Naive thymus-derived CD8-positive, alpha-beta T cell (primary cell): Measurements from ENCODE around the gene GFRA4. TPM values are rescaled to one million over a fixed set of nuclear protein-coding genes. Genes with fewer than 3 reads are reported as not detected.

Experiments
- ATAC-seq, 2 donors: fragments of 150-1000 bp; cut with Tn5 transposase in 1 of 2; sonication (Bioruptor Pico), chemical (Tn5 transposase) in 1 of 2; 1 replicate in 1 of 2; 2 replicates in 1 of 2; pipeline ENCODE4 v1.10.0; 2021; ENCODE audit warnings: mild to moderate bottlenecking in 2 of 2, moderate library complexity in 2 of 2
- POLR2A ChIA-PET: fragments of 350-600 bp; sonication (Branson Sonifier 250); formaldehyde crosslinking; loops from one replicate; lab custom pipeline; 2021; ENCODE audit warnings: antibody characterized with exemption; lab: Charles Lee
- DNase-seq, 10 donors: peaks; one replicate each; pipeline versions ENCODE4 v3.0.0 to v3.0.0-alpha.2; 2020 to 2022
- H3K27ac Mint-ChIP-seq, 10 donors: one replicate each; pipeline ENCODE4 v1.8.0; 2020 to 2022; ENCODE audit warnings: mild to moderate bottlenecking in 10 of 10, mixed read lengths in 10 of 10, moderate library complexity in 4 of 10, inconsistent platforms in 1 of 10
- H3K27me3 Mint-ChIP-seq, 5 donors: one replicate each; pipeline ENCODE4 v1.8.0; 2021 to 2022; ENCODE audit warnings: mixed read lengths in 5 of 5
- H3K36me3 Mint-ChIP-seq, 3 donors: one replicate each; pipeline ENCODE4 v1.8.0; 2020 to 2022; ENCODE audit warnings: mixed read lengths in 3 of 3, mild to moderate bottlenecking in 2 of 3, inconsistent platforms in 1 of 3
- H3K4me1 Mint-ChIP-seq, 4 donors: one replicate each; pipeline ENCODE4 v1.8.0; 2021 to 2022; ENCODE audit warnings: mixed read lengths in 4 of 4
- H3K4me3 Mint-ChIP-seq, 10 donors: one replicate each; pipeline ENCODE4 v1.8.0; 2020 to 2022; ENCODE audit warnings: mild to moderate bottlenecking in 10 of 10, mixed read lengths in 10 of 10, moderate library complexity in 6 of 10, inconsistent platforms in 1 of 10
- H3K9me3 Mint-ChIP-seq, 9 donors: one replicate each; pipeline ENCODE4 v1.8.0; 2020 to 2022; ENCODE audit warnings: mixed read lengths in 9 of 9, mild to moderate bottlenecking in 3 of 9, inconsistent platforms in 1 of 9, moderate library complexity in 1 of 9
- polyA plus RNA-seq, 3 donors: library from polyadenylated mRNA; unstranded; fragments of 300-500 nt; fragmentation: Illumina TruSeq; gene quantifications; one replicate each; pipeline ENCODE4 v1.2.3, GENCODE V29; 2021
- total RNA-seq, 8 experiments: library from RNA in 2 of 8; stranded (reverse) in 2 of 8; gene quantifications; one replicate each; pipeline ENCODE4 v1.2.3 and lab custom pipeline; 2021 to 2026

Gene GFRA4
- total and polyA plus RNA-seq, 5 experiments from 2014 or later = not detected

- Mint-ChIP-seq H3K36me3 (no peaks in the 10 kb centered on the region), H3K27ac (peak overlapping the region in 1 of 10 donors; percentile 59), H3K9me3 (no peaks in the 10 kb centered on the region), H3K4me1 (peaks cover 3 to 11% (median 8%) of the 10 kb centered on the region in 4 donors), H3K27me3 (peaks cover 33 to 70% (median 49%) of the 10 kb centered on the region in 5 donors), H3K4me3 (no peak overlapping the region)
- DNase-seq (no peak), ATAC-seq (no peak)
- POLR2A ChIA-PET = no interaction called here
Observed at GRCh38 chr20:3678856-3679720, 15.9 kb upstream of the GFRA4 start.

- H3K27ac Mint-ChIP-seq = peak overlapping the region in 2 of 10 donors; percentile 16 to 25
- peaks cover 29 to 73% (median 48%) of the 10 kb centered on the region in 5 donors for H3K27me3 Mint-ChIP-seq
- H3K4me3 Mint-ChIP-seq = no peak overlapping the region
- POLR2A ChIA-PET = no interaction called here
- H3K36me3 Mint-ChIP-seq = no peaks in the 10 kb centered on the region
- no peak for ATAC-seq
- H3K9me3 Mint-ChIP-seq = no peaks in the 10 kb centered on the region
- no peak for DNase-seq
- peaks cover 3 to 11% (median 8%) of the 10 kb centered on the region in 4 donors for H3K4me1 Mint-ChIP-seq
Observed at GRCh38 chr20:3678198-3678597, 15.0 kb upstream of the GFRA4 start.

- H3K36me3 Mint-ChIP-seq = no peaks in the 10 kb centered on the region
- POLR2A ChIA-PET = no interaction called here
- DNase-seq (no peak), ATAC-seq (no peak)
- H3K4me1 Mint-ChIP-seq = peaks cover 3 to 13% (median 8%) of the 10 kb centered on the region in 4 donors
- H3K4me3 Mint-ChIP-seq = no peak overlapping the region
- H3K27me3 Mint-ChIP-seq = peaks cover 31 to 76% (median 49%) of the 10 kb centered on the region in 5 donors
- H3K27ac Mint-ChIP-seq = no peak overlapping the region
- no peaks in the 10 kb centered on the region for H3K9me3 Mint-ChIP-seq
Observed at GRCh38 chr20:3677733-3678132, 14.5 kb upstream of the GFRA4 start.

- Mint-ChIP-seq H3K27me3 (peaks cover 26 to 86% (median 47%) of the 10 kb centered on the region in 5 donors), H3K27ac (peak overlapping the region in 2 of 10 donors; percentile 40 to 76)
- POLR2A ChIA-PET = no interaction called here
Observed at GRCh38 chr20:3674995-3675900, 12.0 kb upstream of the GFRA4 start.

GRCh38 chr20:3674447-3674846 is 11.2 kb upstream of the GFRA4 start:
- no peaks in the 10 kb centered on the region for H3K9me3 Mint-ChIP-seq
- no peak for DNase-seq
- H3K27ac Mint-ChIP-seq = no peak overlapping the region
- no peak for ATAC-seq
- peaks cover 0 to 10% (median 4%) of the 10 kb centered on the region in 4 donors for H3K4me1 Mint-ChIP-seq
- POLR2A ChIA-PET = no interaction called here
- H3K4me3 Mint-ChIP-seq = peak overlapping the region in 3 of 10 donors; percentile 10 to 48 (median 33)
- H3K27me3 Mint-ChIP-seq = peaks cover 25 to 86% (median 49%) of the 10 kb centered on the region in 5 donors
- no peaks in the 10 kb centered on the region for H3K36me3 Mint-ChIP-seq

More at GRCh38 chr20:3674995-3675900, 12.0 kb upstream of the GFRA4 start:
- H3K4me1 Mint-ChIP-seq = peaks cover 0 to 10% (median 5%) of the 10 kb centered on the region in 4 donors
- H3K36me3 Mint-ChIP-seq = no peaks in the 10 kb centered on the region
- no peak overlapping the region for H3K4me3 Mint-ChIP-seq
- ATAC-seq (no peak), DNase-seq (no peak)
- H3K9me3 Mint-ChIP-seq = no peaks in the 10 kb centered on the region

GRCh38 chr20:3673221-3674070 is 10.2 kb upstream of the GFRA4 start:
- Mint-ChIP-seq H3K36me3 (no peaks in the 10 kb centered on the region), H3K4me1 (peaks cover 0 to 10% (median 4%) of the 10 kb centered on the region in 4 donors), H3K9me3 (no peaks in the 10 kb centered on the region), H3K4me3 (peak overlapping the region in 2 of 10 donors; percentile 18 to 25), H3K27ac (peak overlapping the region in 1 of 10 donors; percentile 7), H3K27me3 (peaks cover 22 to 86% (median 45%) of the 10 kb centered on the region in 5 donors)
- POLR2A ChIA-PET = no interaction called here
- DNase-seq (no peak), ATAC-seq (no peak)

- peaks cover 22 to 86% (median 45%) of the 10 kb centered on the region in 5 donors for H3K27me3 Mint-ChIP-seq
- H3K4me1 Mint-ChIP-seq = peaks cover 0 to 10% (median 4%) of the 10 kb centered on the region in 4 donors
- POLR2A ChIA-PET = no interaction called here
- no peaks in the 10 kb centered on the region for H3K9me3 Mint-ChIP-seq
- H3K36me3 Mint-ChIP-seq = no peaks in the 10 kb centered on the region
- H3K27ac Mint-ChIP-seq = peak overlapping the region in 2 of 10 donors; percentile 7 to 22
- DNase-seq = no peak
- no peak for ATAC-seq
- peak overlapping the region in 2 of 10 donors; percentile 18 to 25 for H3K4me3 Mint-ChIP-seq
Observed at GRCh38 chr20:3672547-3673171, 9.5 kb upstream of the GFRA4 start.

GRCh38 chr20:3671986-3672546 is 8.9 kb upstream of the GFRA4 start:
- peak overlapping the region in 1 of 10 donors; percentile 24 for H3K27ac Mint-ChIP-seq
- no peaks in the 10 kb centered on the region for H3K36me3 Mint-ChIP-seq
- POLR2A ChIA-PET = no interaction called here
- no peaks in the 10 kb centered on the region for H3K9me3 Mint-ChIP-seq
- ATAC-seq = no peak
- peaks cover 0 to 14% (median 7%) of the 10 kb centered on the region in 4 donors for H3K4me1 Mint-ChIP-seq
- peaks cover 22 to 87% (median 45%) of the 10 kb centered on the region in 5 donors for H3K27me3 Mint-ChIP-seq
- DNase-seq = no peak
- peak overlapping the region in 1 of 10 donors; percentile 25 for H3K4me3 Mint-ChIP-seq

- peaks cover 7 to 21% (median 10%) of the 10 kb centered on the region in 4 donors for H3K4me1 Mint-ChIP-seq
- ATAC-seq (no peak), DNase-seq (no peak)
- H3K4me3 Mint-ChIP-seq = no peak overlapping the region
- no peaks in the 10 kb centered on the region for H3K9me3 Mint-ChIP-seq
- POLR2A ChIA-PET = interaction anchor here (1.1 kb wide), 1 partner anchor 98 kb away, joined by 3 read pairs; no protein-coding TSS in a partner anchor
- H3K27ac Mint-ChIP-seq = no peak overlapping the region
- H3K36me3 Mint-ChIP-seq = no peaks in the 10 kb centered on the region
- H3K27me3 Mint-ChIP-seq = peaks cover 22 to 76% (median 40%) of the 10 kb centered on the region in 5 donors
Observed at GRCh38 chr20:3670945-3671344, 7.7 kb upstream of the GFRA4 start.

- DNase-seq = peak in 1 of 10 donors; percentile 34
- Mint-ChIP-seq H3K9me3 (no peaks in the 10 kb centered on the region), H3K27ac (no peak overlapping the region), H3K36me3 (no peaks in the 10 kb centered on the region), H3K4me3 (peak overlapping the region in 1 of 10 donors; percentile 33), H3K27me3 (peaks cover 21 to 71% (median 37%) of the 10 kb centered on the region in 5 donors), H3K4me1 (peaks cover 11 to 25% (median 13%) of the 10 kb centered on the region in 4 donors)
- ATAC-seq = no peak
- POLR2A ChIA-PET = interaction anchor here (1.1 kb wide), 1 partner anchor 98 kb away, joined by 3 read pairs; no protein-coding TSS in a partner anchor
Observed at GRCh38 chr20:3670511-3670910, 7.3 kb upstream of the GFRA4 start.
